PC-9 (cell line): ENCODE results near the gene KRTAP5-1. TPM values are rescaled to one million over a fixed set of nuclear protein-coding genes. Genes with fewer than 3 reads are reported as not detected.

Experiments
- BruUV-seq: library from RNA; stranded (reverse); fragments of 400-500 nt; replicated peaks from 2 replicates; lab custom pipeline; 2021; lab: Mats Ljungman, UMichigan
- CTCF ChIA-PET: fragments of 300-600 bp; sonication (Branson Sonifier 250); formaldehyde crosslinking; loops from one replicate; lab custom pipeline; 2022; ENCODE audit warnings: antibody characterized with exemption; lab: Charles Lee
- POLR2A ChIA-PET: fragments of 300-600 bp; sonication (Branson Sonifier 250); formaldehyde crosslinking; loops from one replicate; lab custom pipeline; 2022; ENCODE audit warnings: antibody characterized with exemption; ENCODE audit not compliant: unreplicated experiment; lab: Charles Lee
- DNase-seq, 2 experiments: peaks; one replicate each; pipeline versions ENCODE4 v3.0.0 to v3.0.0-alpha.2; 2015 to 2022; ENCODE audit warnings: mixed read lengths in 1 of 2
- H2AFZ ChIP-seq: fragments of 200-600 bp; sonication (generic); 2 replicates; pipeline ENCODE4 v1.8.1; 2017; ENCODE audit warnings: antibody characterized with exemption
- H3F3A ChIP-seq: fragments of 200-600 bp; sonication (generic); 2 replicates; pipeline ENCODE4 v1.8.1; 2017; ENCODE audit warnings: antibody characterized with exemption, mild to moderate bottlenecking, low read depth; ENCODE audit not compliant: insufficient read depth
- H3K27ac ChIP-seq: fragments of 200-600 bp; sonication (generic); 2 replicates; pipeline ENCODE4 v1.6.1; 2016; ENCODE audit warnings: mixed run types
- H3K27me3 ChIP-seq: fragments of 200-600 bp; sonication (generic); 2 replicates; pipeline ENCODE4 v1.6.1; 2016; ENCODE audit warnings: low read depth, mixed run types; ENCODE audit not compliant: insufficient read depth
- H3K36me3 ChIP-seq: fragments of 200-600 bp; sonication (generic); 2 replicates; pipeline ENCODE4 v1.6.1; 2016; ENCODE audit warnings: low read depth, mixed run types
- H3K4me1 ChIP-seq: fragments of 200-600 bp; sonication (generic); replicated peaks from 2 replicates; pipeline ENCODE4 v1.6.1; 2016; ENCODE audit warnings: mixed run types; ENCODE audit not compliant: insufficient read depth
- H3K4me2 ChIP-seq: fragments of 200-600 bp; sonication (generic); 2 replicates; pipeline ENCODE4 v1.6.1; 2017; ENCODE audit warnings: mixed run types
- H3K4me3 ChIP-seq: fragments of 200-600 bp; sonication (generic); 2 replicates; pipeline ENCODE4 v1.6.1; 2016; ENCODE audit warnings: mixed run types
- H3K79me2 ChIP-seq: fragments of 200-600 bp; sonication (generic); 2 replicates; pipeline ENCODE4 v1.6.1; 2017; ENCODE audit warnings: low read depth, mixed run types
- H3K9me2 ChIP-seq: fragments of 200-600 bp; sonication (generic); 2 replicates; pipeline ENCODE4 v1.8.1; 2017; ENCODE audit warnings: mild to moderate bottlenecking; ENCODE audit not compliant: insufficient read depth
- H3K9me3 ChIP-seq: fragments of 200-600 bp; sonication (generic); 2 replicates; pipeline ENCODE4 v1.8.1; 2016; ENCODE audit warnings: low read depth; ENCODE audit not compliant: insufficient read depth
- H4K20me1 ChIP-seq: fragments of 200-600 bp; sonication (generic); 2 replicates; pipeline ENCODE4 v1.8.1; 2017; ENCODE audit not compliant: insufficient read depth
- CTCF ChIP-seq: fragments of 200-600 bp; sonication (generic); conservative IDR thresholded peaks from 2 replicates; pipeline ENCODE4 v1.6.1; 2017; ENCODE audit warnings: mixed run types, antibody characterized with exemption, mild to moderate bottlenecking, moderate library complexity
- EZH2 ChIP-seq: fragments of 200-600 bp; sonication (generic); IDR thresholded peaks from 2 replicates; pipeline ENCODE4 v1.8.0; 2017; ENCODE audit warnings: antibody characterized with exemption, low read depth
- intact Hi-C: fragments of 100-400 bp; cut with micrococcal nuclease; formaldehyde crosslinking; loops from one replicate; pipeline ENCODE4 v1.10.0; 2022; ENCODE audit not compliant: unreplicated experiment
- total RNA-seq: library from RNA; stranded (reverse); gene quantifications from 2 replicates; pipeline ENCODE4 v1.2.3, GENCODE V29; 2021

Gene KRTAP5-1
- total RNA-seq, 1 experiment from 2014 or later: not detected

GRCh38 chr11:1557051-1557884 lies 27.8 kb downstream of the KRTAP5-1 start:
- H3K27ac ChIP-seq: no peak overlapping the region
- intact Hi-C loops: no loop called here
- H3K9me2 ChIP-seq: no peaks in the 10 kb centered on the region
- no peaks in the 10 kb centered on the region for H3K79me2 ChIP-seq
- peaks cover 30% of the 10 kb centered on the region for H3K4me1 ChIP-seq
- H3K36me3 ChIP-seq: no peaks in the 10 kb centered on the region
- no peaks in the 10 kb centered on the region for H3K27me3 ChIP-seq
- ChIA-PET POLR2A (no interaction called here), CTCF (interaction anchor here (0.5 kb wide), 1 partner anchor 9 kb away, joined by 3 read pairs; no protein-coding TSS in a partner anchor)
- H4K20me1 ChIP-seq: no peaks in the 10 kb centered on the region
- H3K4me2 ChIP-seq: 0 out of 2 replicates have a peak overlapping the region, but pooled peaks have one; percentile 73
- H3F3A ChIP-seq: no peaks in the 10 kb centered on the region; the same call in 1 of the 2 replicates
- no peak overlapping the region for H2AFZ ChIP-seq
- H3K9me3 ChIP-seq: no peaks in the 10 kb centered on the region
- H3K4me3 ChIP-seq: no peak overlapping the region
- no peak for TF ChIP-seq EZH2
- no peak for TF ChIP-seq CTCF
- DNase-seq: no peak
- BruUV-seq: TSS peak; percentile 33

GRCh38 chr11:1556278-1556902 lies 28.7 kb downstream of the KRTAP5-1 start:
- Histone ChIP-seq H3F3A (no peaks in the 10 kb centered on the region; the same call in 1 of the 2 replicates), H3K4me1 (peaks cover 30% of the 10 kb centered on the region), H4K20me1 (no peaks in the 10 kb centered on the region), H3K4me3 (no peak overlapping the region), H3K27me3 (no peaks in the 10 kb centered on the region), H2AFZ (no peak overlapping the region), H3K27ac (no peak overlapping the region), H3K4me2 (no peak overlapping the region), H3K79me2 (no peaks in the 10 kb centered on the region), H3K9me2 (no peaks in the 10 kb centered on the region), H3K36me3 (no peaks in the 10 kb centered on the region), H3K9me3 (no peaks in the 10 kb centered on the region)
- POLR2A ChIA-PET: no interaction called here
- intact Hi-C loops: no loop called here
- BruUV-seq: no TSS peak
- no peak for DNase-seq
- CTCF ChIA-PET: interaction anchor here (0.6 kb wide), 1 partner anchor 10 kb away, joined by 3 read pairs; no protein-coding TSS in a partner anchor
- TF ChIP-seq CTCF (no peak), EZH2 (no peak)

- Histone ChIP-seq H3K27me3 (no peaks in the 10 kb centered on the region), H3K9me3 (no peaks in the 10 kb centered on the region), H3K4me2 (no peak overlapping the region), H3F3A (no peaks in the 10 kb centered on the region; the same call in 1 of the 2 replicates), H3K79me2 (no peaks in the 10 kb centered on the region), H3K4me1 (peaks cover 30% of the 10 kb centered on the region), H4K20me1 (no peaks in the 10 kb centered on the region), H3K36me3 (no peaks in the 10 kb centered on the region), H3K9me2 (no peaks in the 10 kb centered on the region), H3K27ac (no peak overlapping the region), H2AFZ (no peak overlapping the region), H3K4me3 (no peak overlapping the region)
- DNase-seq: no peak
- TF ChIP-seq EZH2 (no peak), CTCF (no peak)
- intact Hi-C loops: loop anchor here (2.0 kb wide), 1 partner anchor 19 kb away; no protein-coding TSS in a partner anchor
- POLR2A ChIA-PET: no interaction called here
- CTCF ChIA-PET: interaction anchor here (0.6 kb wide), 1 partner anchor 9 kb away, joined by 3 read pairs; no protein-coding TSS in a partner anchor
- BruUV-seq: no TSS peak
These were observed 29.4 kb downstream of the KRTAP5-1 start for GRCh38 chr11:1555713-1556153.
